ENCODE results near the gene SPOCD1. TPM values are rescaled to one million over a fixed set of nuclear protein-coding genes. Genes with fewer than 3 reads are reported as not detected.

Gene SPOCD1
- total RNA-seq, 4 donors from 2014 or later: 0.42 to 14.1 (median 0.66) TPM; not detected in 1

DNA sequence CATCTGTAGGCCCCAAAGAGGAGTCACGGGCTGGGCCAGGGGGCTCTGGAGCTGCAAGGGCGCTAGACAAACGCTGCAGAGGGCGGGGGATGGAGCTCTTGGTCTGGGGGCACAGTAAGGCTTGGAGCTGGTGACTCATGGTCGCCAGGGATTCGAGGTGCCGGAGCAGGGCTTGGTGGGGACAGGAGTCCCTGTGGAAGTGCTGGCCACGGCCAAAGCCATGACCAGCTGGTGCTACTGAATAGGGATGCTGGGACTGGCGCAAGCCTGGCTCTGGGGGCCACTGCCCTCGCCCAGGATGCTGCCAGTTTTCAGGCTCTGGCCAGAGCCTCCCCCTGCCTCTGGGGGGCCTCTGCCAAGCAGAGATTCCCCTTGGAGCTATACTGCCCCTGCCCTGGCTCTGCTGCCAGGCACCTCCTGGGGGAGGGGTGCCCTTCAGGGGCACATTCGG is 25.2 kb downstream of the SPOCD1 start:
- TF ChIP-seq POLR2A (IDR thresholded peaks at IDR 0.05): no peak
- TF ChIP-seq EP300 (IDR thresholded peaks at IDR 0.05): no peak
- TF ChIP-seq, protein P1, sequence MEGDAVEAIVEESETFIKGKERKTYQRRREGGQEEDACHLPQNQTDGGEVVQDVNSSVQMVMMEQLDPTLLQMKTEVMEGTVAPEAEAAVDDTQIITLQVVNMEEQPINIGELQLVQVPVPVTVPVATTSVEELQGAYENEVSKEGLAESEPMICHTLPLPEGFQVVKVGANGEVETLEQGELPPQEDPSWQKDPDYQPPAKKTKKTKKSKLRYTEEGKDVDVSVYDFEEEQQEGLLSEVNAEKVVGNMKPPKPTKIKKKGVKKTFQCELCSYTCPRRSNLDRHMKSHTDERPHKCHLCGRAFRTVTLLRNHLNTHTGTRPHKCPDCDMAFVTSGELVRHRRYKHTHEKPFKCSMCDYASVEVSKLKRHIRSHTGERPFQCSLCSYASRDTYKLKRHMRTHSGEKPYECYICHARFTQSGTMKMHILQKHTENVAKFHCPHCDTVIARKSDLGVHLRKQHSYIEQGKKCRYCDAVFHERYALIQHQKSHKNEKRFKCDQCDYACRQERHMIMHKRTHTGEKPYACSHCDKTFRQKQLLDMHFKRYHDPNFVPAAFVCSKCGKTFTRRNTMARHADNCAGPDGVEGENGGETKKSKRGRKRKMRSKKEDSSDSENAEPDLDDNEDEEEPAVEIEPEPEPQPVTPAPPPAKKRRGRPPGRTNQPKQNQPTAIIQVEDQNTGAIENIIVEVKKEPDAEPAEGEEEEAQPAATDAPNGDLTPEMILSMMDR (IDR thresholded peaks at IDR 0.05): no peak
- Histone ChIP-seq H3K27me3 (no peaks in the 10 kb centered on the region), H3K4me3 (no peak overlapping the region), H3K36me3 (no peaks in the 10 kb centered on the region), H3K9me3 (no peaks in the 10 kb centered on the region), H3K27ac (no peak overlapping the region), H3K4me1 (peaks cover 0 to 13% (median 0%) of the 10 kb centered on the region in 4 donors)
- 74 to 97% methylated on average over 5 to 11 of the region's 11 CpGs for WGBS, 2 donors
- no peak for DNase-seq (ENCODE audit: low spot score in 2 of 2)

DNA sequence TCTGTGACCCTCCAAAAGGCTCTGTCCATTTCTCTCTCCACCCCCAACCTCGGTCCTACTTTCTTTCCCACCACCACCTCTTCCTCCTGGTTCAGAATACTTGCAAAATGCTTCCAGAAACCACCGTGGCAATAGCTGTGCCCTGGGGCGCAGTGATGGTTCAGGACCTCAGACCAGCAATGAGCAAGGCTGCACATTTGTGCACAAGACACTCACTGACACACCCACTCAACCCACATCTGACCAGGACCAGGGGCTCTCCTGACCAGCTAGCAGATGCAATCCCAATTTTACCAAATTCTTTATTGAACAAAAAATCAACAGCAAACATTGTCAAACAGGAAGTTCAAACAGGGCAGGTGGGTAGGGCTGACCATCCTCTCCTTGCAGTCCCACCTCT is 25.7 kb downstream of the SPOCD1 start:
- peaks cover 0 to 13% (median 0%) of the 10 kb centered on the region in 4 donors for H3K4me1 ChIP-seq
- TF ChIP-seq POLR2A (IDR thresholded peaks at IDR 0.05) (no peak), EP300 (IDR thresholded peaks at IDR 0.05) (no peak)
- TF ChIP-seq, protein P1 (IDR thresholded peaks at IDR 0.05): no peak
- H3K36me3 ChIP-seq: no peaks in the 10 kb centered on the region
- no peak overlapping the region for H3K4me3 ChIP-seq
- no peak for DNase-seq (ENCODE audit: low spot score in 2 of 2)
- 69 to 77% methylated on average over 3 of the region's 3 CpGs for WGBS, 2 donors
- no peak overlapping the region for H3K27ac ChIP-seq
- no peaks in the 10 kb centered on the region for H3K9me3 ChIP-seq
- no peaks in the 10 kb centered on the region for H3K27me3 ChIP-seq

DNA sequence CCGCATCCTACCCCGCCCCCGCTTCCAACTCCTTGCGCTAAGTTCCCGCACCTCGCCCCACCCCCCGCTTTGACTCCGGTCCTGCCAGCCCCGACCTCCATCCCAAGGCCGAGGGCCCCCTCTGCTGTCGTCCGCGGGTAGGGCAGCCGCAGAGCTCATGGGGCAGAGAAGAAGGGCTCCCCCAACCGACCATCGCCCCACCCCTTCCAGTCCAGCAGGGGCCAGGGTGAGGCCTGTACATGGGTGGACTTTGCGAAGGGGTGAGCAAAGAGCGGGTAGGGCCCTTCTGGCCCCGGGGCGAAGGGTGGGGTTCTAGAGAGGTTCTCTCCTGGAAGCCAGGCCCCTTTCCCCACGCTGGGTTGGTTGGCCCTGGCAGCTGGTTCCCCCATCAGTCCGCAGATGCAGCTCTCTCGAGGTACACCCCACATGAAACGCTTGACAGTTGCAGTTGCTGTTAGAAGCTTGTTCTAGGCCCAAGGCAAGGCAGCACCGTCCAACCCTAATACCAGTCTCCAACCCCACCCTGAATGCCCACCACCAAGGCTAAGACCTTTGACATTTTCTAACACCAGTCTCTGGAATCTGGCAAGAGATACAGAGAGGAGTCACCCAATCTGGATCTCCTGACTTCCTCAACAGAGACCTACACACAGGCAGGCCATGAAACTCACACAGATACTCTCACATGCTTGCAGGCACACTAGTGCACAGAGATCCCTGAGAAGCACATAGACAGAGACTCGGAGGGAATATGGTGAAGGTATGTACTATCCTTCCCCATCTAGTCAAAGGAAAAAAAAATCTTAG is 26.4 kb downstream of the SPOCD1 start:
- WGBS, 2 donors: 9 to 26% methylated on average over 11 to 18 of the region's 26 CpGs
- H3K27me3 ChIP-seq: no peaks in the 10 kb centered on the region
- H3K9me3 ChIP-seq: no peaks in the 10 kb centered on the region
- H3K4me3 ChIP-seq: peak overlapping the region; percentile 57 to 73 (median 63)
- H3K36me3 ChIP-seq: no peaks in the 10 kb centered on the region
- peaks cover 0 to 13% (median 0%) of the 10 kb centered on the region in 4 donors for H3K4me1 ChIP-seq
- DNase-seq (ENCODE audit: low spot score in 2 of 2): peak; percentile 96 to 100
- peak overlapping the region; percentile 72 to 93 (median 86) for H3K27ac ChIP-seq
- TF ChIP-seq POLR2A (IDR thresholded peaks at IDR 0.05): no peak
- TF ChIP-seq, protein P1 (IDR thresholded peaks at IDR 0.05): peak; percentile 96 to 98 (median 97)
- no peak for TF ChIP-seq EP300 (IDR thresholded peaks at IDR 0.05)

DNA sequence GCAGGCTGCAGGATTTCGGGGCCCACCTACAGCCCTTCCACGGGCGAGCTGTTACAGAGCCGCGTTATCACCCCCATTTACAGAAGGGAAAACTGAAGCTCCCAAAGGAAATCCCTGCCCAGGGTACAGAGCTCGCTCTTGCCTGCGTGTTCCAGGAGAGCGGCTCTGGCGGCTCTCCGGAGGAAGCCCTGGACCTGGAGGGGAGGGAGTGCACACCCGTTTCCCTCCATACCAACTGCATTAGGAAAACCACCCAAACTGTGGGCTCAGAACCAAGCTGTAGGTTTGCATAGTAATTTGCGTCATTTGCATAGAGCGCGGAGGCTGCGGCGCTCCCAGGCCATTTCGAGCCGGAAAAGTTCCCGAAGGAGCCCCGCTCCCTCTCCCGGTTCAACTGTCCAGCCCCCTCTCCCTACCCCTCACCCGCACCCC is 27.0 kb downstream of the SPOCD1 start:
- TF ChIP-seq, protein P1 (IDR thresholded peaks at IDR 0.05): no peak
- TF ChIP-seq EP300 (IDR thresholded peaks at IDR 0.05) (no peak), POLR2A (IDR thresholded peaks at IDR 0.05) (no peak)
- Histone ChIP-seq H3K27me3 (no peaks in the 10 kb centered on the region), H3K4me1 (peaks cover 0 to 13% (median 0%) of the 10 kb centered on the region in 4 donors), H3K9me3 (no peaks in the 10 kb centered on the region), H3K36me3 (no peaks in the 10 kb centered on the region), H3K4me3 (peak overlapping the region; percentile 57 to 73 (median 63)), H3K27ac (peak overlapping the region; percentile 72 to 93 (median 86))
- 0 to 1% methylated on average over 19 to 22 of the region's 22 CpGs for WGBS, 2 donors
- no peak for DNase-seq (ENCODE audit: low spot score in 2 of 2)

Data from tibial nerve (tissue), 4 donors.